ENCODE results near the gene PQBP1.

PQBP1 gene

GRCh38 chrX:48902776-48903175, 5.0 kb downstream of the PQBP1 start:
- Histone ChIP-seq H3K4me1 (ENCODE audit: insufficient read depth, low read length, severe bottlenecking) (peaks cover 14% of the 10 kb centered on the region), H3K9me3 (ENCODE audit: low read length) (no peaks in the 10 kb centered on the region), H3K9ac (ENCODE audit: low read length) (no peak overlapping the region), H3K27me3 (ENCODE audit: insufficient read depth, low read length) (no peaks in the 10 kb centered on the region), H3K79me2 (ENCODE audit: insufficient read depth, low read length) (peaks cover 7% of the 10 kb centered on the region; the same call in 1 of the 2 replicates), H4K20me1 (ENCODE audit: insufficient read depth, low read length) (no peaks in the 10 kb centered on the region), H3K27ac (ENCODE audit: low read depth, low read length, poor library complexity, severe bottlenecking) (no peak overlapping the region), H3F3A (ENCODE audit: insufficient read depth, low read length) (no peaks in the 10 kb centered on the region), H3K4me3 (ENCODE audit: low read depth, low read length, poor library complexity, severe bottlenecking) (no peak overlapping the region), H3K36me3 (ENCODE audit: insufficient read depth, low read length) (peaks cover 49% of the 10 kb centered on the region), H3K9me2 (ENCODE audit: low read depth, low read length) (no peaks in the 10 kb centered on the region), H3K4me2 (ENCODE audit: low read length) (no peak overlapping the region), H2AFZ (ENCODE audit: low read length) (no peak overlapping the region)
- TF ChIP-seq EZH2 (IDR thresholded peaks at IDR 0.05; ENCODE audit: borderline replicate concordance, low read length) = no peak
- TF ChIP-seq, protein P1, sequence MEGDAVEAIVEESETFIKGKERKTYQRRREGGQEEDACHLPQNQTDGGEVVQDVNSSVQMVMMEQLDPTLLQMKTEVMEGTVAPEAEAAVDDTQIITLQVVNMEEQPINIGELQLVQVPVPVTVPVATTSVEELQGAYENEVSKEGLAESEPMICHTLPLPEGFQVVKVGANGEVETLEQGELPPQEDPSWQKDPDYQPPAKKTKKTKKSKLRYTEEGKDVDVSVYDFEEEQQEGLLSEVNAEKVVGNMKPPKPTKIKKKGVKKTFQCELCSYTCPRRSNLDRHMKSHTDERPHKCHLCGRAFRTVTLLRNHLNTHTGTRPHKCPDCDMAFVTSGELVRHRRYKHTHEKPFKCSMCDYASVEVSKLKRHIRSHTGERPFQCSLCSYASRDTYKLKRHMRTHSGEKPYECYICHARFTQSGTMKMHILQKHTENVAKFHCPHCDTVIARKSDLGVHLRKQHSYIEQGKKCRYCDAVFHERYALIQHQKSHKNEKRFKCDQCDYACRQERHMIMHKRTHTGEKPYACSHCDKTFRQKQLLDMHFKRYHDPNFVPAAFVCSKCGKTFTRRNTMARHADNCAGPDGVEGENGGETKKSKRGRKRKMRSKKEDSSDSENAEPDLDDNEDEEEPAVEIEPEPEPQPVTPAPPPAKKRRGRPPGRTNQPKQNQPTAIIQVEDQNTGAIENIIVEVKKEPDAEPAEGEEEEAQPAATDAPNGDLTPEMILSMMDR (IDR thresholded peaks at IDR 0.05; ENCODE audit: low read length) = no peak

DNA sequence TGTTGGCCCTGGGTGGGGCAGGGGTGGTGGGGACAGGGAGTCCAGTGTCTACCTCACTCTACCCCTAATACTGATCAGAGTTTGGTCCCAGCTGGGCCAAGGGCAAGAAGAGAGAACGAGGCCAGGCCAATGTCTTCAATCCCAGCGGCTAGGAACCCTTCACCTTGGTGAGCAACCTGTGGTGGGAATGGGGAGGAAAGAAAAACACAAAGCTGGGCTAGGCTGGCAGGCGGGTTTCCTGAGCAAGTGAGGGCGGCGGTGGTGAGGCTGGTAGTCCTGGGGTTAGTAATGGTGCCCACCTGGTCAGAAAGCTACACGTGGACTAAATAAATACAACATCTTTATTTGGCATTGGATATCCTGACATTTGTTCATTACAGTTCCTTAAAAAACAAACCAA, 5.6 kb downstream of the PQBP1 start:
- no peak overlapping the region for H3K4me3 ChIP-seq (ENCODE audit: low read depth, low read length, poor library complexity, severe bottlenecking)
- no peaks in the 10 kb centered on the region for H3K9me3 ChIP-seq (ENCODE audit: low read length)
- H3F3A ChIP-seq (ENCODE audit: insufficient read depth, low read length) = no peaks in the 10 kb centered on the region
- peaks cover 7% of the 10 kb centered on the region; the same call in 1 of the 2 replicates for H3K79me2 ChIP-seq (ENCODE audit: insufficient read depth, low read length)
- H3K9ac ChIP-seq (ENCODE audit: low read length) = no peak overlapping the region
- H3K4me1 ChIP-seq (ENCODE audit: insufficient read depth, low read length, severe bottlenecking) = peaks cover 14% of the 10 kb centered on the region
- H4K20me1 ChIP-seq (ENCODE audit: insufficient read depth, low read length) = no peaks in the 10 kb centered on the region
- peaks cover 49% of the 10 kb centered on the region for H3K36me3 ChIP-seq (ENCODE audit: insufficient read depth, low read length)
- no peaks in the 10 kb centered on the region for H3K27me3 ChIP-seq (ENCODE audit: insufficient read depth, low read length)
- H3K4me2 ChIP-seq (ENCODE audit: low read length) = no peak overlapping the region
- H3K27ac ChIP-seq (ENCODE audit: low read depth, low read length, poor library complexity, severe bottlenecking) = no peak overlapping the region
- TF ChIP-seq EZH2 (IDR thresholded peaks at IDR 0.05; ENCODE audit: borderline replicate concordance, low read length) = no peak
- TF ChIP-seq, protein P1 (IDR thresholded peaks at IDR 0.05; ENCODE audit: low read length) = no peak
- no peak overlapping the region for H2AFZ ChIP-seq (ENCODE audit: low read length)
- no peaks in the 10 kb centered on the region for H3K9me2 ChIP-seq (ENCODE audit: low read depth, low read length)

DNA sequence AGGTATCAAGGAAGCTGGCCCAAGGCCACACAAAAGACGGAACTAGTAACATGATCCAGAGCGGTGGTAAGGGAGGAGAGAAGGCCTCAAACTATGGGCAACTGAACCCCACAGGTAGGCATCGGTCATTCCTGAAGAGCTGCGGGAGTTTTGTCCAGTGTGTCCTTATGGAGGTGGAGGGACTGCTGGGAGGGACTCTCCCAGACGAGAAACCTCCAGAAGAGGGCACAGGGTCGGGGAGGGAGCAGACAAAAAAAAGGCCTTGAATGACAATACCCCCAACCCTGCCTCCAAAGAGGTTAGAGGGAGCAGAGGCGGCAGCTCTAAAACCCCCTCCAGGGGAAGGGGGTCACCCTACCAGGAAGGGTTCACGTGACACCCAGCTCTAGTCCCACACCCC, 6.5 kb downstream of the PQBP1 start:
- no peaks in the 10 kb centered on the region for H3F3A ChIP-seq (ENCODE audit: insufficient read depth, low read length)
- H4K20me1 ChIP-seq (ENCODE audit: insufficient read depth, low read length) = no peaks in the 10 kb centered on the region
- H3K9me2 ChIP-seq (ENCODE audit: low read depth, low read length) = no peaks in the 10 kb centered on the region
- no peaks in the 10 kb centered on the region for H3K27me3 ChIP-seq (ENCODE audit: insufficient read depth, low read length)
- H3K9me3 ChIP-seq (ENCODE audit: low read length) = no peaks in the 10 kb centered on the region
- no peak overlapping the region for H3K9ac ChIP-seq (ENCODE audit: low read length)
- H3K36me3 ChIP-seq (ENCODE audit: insufficient read depth, low read length) = peaks cover 47% of the 10 kb centered on the region
- peaks cover 5% of the 10 kb centered on the region for H3K4me1 ChIP-seq (ENCODE audit: insufficient read depth, low read length, severe bottlenecking)
- peaks cover 5% of the 10 kb centered on the region; the same call in 1 of the 2 replicates for H3K79me2 ChIP-seq (ENCODE audit: insufficient read depth, low read length)
- no peak for TF ChIP-seq EZH2 (IDR thresholded peaks at IDR 0.05; ENCODE audit: borderline replicate concordance, low read length)
- TF ChIP-seq, protein P1 (IDR thresholded peaks at IDR 0.05; ENCODE audit: low read length) = no peak
- no peak overlapping the region for H3K4me3 ChIP-seq (ENCODE audit: low read depth, low read length, poor library complexity, severe bottlenecking)
- no peak overlapping the region for H2AFZ ChIP-seq (ENCODE audit: low read length)
- no peak overlapping the region for H3K4me2 ChIP-seq (ENCODE audit: low read length)
- H3K27ac ChIP-seq (ENCODE audit: low read depth, low read length, poor library complexity, severe bottlenecking) = no peak overlapping the region

Measured in OCI-LY1 (cell line).